GM18907 (cell line): ENCODE measurements around the gene CEACAM21.

Experiments used
- ATAC-seq: cut with Tn5 transposase; IDR thresholded peaks from one replicate; pipeline ENCODE4 v1.9.1; 2021; ENCODE audit warnings: mild to moderate bottlenecking, moderate library complexity; ENCODE audit not compliant: unreplicated experiment

The CEACAM21 gene

GRCh38 chr19:41584260-41584810 is 8.4 kb downstream of the CEACAM21 start:
- no peak for ATAC-seq

- ATAC-seq: no peak
Measured at GRCh38 chr19:41584931-41585330, 9.0 kb downstream of the CEACAM21 start.

GRCh38 chr19:41586064-41586463 is 10.1 kb downstream of the CEACAM21 start:
- ATAC-seq: no peak

GRCh38 chr19:41587101-41587837 is 11.3 kb downstream of the CEACAM21 start:
- ATAC-seq: no peak

GRCh38 chr19:41587838-41588210 is 11.9 kb downstream of the CEACAM21 start:
- no peak for ATAC-seq

GRCh38 chr19:41588497-41589209 is 12.7 kb downstream of the CEACAM21 start:
- ATAC-seq: no peak

GRCh38 chr19:41589371-41589770 is 13.4 kb downstream of the CEACAM21 start:
- no peak for ATAC-seq

GRCh38 chr19:41590936-41591335 is 15.0 kb downstream of the CEACAM21 start:
- no peak for ATAC-seq

- ATAC-seq: no peak
Measured at GRCh38 chr19:41591951-41592562, 16.1 kb downstream of the CEACAM21 start.

- no peak for ATAC-seq
Measured at GRCh38 chr19:41595258-41595889, 19.4 kb downstream of the CEACAM21 start.

GRCh38 chr19:41595890-41596280 is 19.9 kb downstream of the CEACAM21 start:
- ATAC-seq: no peak

GRCh38 chr19:41597600-41598041 is 21.7 kb downstream of the CEACAM21 start:
- peak; percentile 57 for ATAC-seq

GRCh38 chr19:41599175-41599966 is 23.4 kb downstream of the CEACAM21 start:
- no peak for ATAC-seq

GRCh38 chr19:41601771-41602170 is 25.8 kb downstream of the CEACAM21 start:
- no peak for ATAC-seq

GRCh38 chr19:41604831-41605230 is 28.9 kb downstream of the CEACAM21 start:
- no peak for ATAC-seq

GRCh38 chr19:41606215-41606837 is 30.4 kb downstream of the CEACAM21 start:
- no peak for ATAC-seq

- ATAC-seq: no peak
Measured at GRCh38 chr19:41607668-41608067, 31.7 kb downstream of the CEACAM21 start.

- ATAC-seq: no peak
Measured at GRCh38 chr19:41610789-41611188, 34.8 kb downstream of the CEACAM21 start.

GRCh38 chr19:41612483-41612882 is 36.5 kb downstream of the CEACAM21 start:
- ATAC-seq: no peak

GRCh38 chr19:41615207-41615606 is 39.2 kb downstream of the CEACAM21 start:
- no peak for ATAC-seq
